Measurements from ENCODE around the gene ZNRF2.
"Not testable (repeated sequence)": the region's sequence is repeated elsewhere in the genome, so short reads cannot be mapped to it uniquely, and the experiment has no call there.

ZNRF2 gene

DNA sequence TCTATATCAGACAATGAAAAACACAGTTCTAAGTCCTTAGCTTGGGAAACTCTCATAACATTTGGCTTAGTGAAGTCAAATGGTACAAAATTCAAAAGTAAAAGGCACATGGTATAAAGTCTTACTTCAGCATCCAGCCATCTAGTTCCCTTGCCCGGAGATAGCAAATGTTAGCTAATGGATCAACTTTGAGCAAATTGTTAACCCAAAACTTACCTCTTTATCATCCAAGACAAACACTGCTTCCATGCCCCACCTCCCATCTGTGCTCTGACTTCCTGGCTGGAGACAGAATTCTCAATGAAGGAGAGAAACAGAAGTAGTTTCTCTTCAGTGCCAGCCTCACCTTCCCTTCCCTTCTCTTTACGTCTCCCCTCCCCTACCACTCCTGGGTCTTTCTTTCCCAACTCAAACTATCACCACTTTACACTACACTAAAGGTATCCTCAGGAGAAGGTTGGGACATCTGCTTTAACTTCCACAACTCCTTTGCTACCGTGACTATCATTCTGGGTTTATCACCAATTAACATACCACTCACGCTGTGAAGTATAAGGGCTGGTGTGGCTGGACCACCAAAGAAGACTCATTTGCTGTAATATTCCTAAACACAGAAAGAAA, 21.2 kb upstream of the ZNRF2 start:
- DNase-seq = no peak

DNA sequence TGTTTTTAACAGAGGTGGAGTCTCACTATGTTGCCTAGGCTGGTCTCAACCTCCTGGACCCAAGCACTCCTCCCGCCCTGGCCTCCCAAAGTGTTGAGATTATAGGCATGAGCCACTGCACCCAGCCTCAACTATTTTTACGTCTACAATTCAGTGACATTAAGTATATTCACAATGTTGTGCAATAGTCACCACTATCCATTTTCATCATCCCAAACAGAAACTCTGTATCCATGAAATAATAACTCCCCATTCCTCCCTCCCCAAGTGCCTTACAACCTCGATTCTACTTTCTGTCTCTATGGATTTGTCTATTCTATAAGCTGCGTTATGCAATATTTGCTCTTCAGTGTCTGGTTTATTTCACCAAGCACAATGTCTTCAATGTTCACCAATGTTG, 20.3 kb upstream of the ZNRF2 start:
- DNase-seq = no peak

DNA sequence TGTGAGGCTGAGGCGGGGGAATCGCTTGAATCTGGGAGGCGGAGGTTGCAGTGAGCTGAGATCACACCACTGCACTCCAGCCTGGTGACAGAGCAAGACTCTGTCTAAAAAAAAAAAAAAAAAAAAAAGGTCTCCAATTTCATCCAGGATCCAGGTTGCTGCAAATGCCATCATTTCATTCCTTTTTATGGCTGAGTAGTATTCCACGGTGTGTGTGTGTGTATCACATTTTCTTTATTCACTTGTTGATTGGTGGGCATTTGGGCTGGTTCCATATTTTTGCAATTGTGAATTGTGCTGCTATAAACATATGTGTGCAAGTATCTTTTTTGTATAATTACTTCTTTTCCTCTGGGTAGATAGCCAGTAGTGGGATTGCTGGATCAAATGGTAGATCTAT, 19.2 kb upstream of the ZNRF2 start:
- DNase-seq = not testable (repeated sequence)

DNA sequence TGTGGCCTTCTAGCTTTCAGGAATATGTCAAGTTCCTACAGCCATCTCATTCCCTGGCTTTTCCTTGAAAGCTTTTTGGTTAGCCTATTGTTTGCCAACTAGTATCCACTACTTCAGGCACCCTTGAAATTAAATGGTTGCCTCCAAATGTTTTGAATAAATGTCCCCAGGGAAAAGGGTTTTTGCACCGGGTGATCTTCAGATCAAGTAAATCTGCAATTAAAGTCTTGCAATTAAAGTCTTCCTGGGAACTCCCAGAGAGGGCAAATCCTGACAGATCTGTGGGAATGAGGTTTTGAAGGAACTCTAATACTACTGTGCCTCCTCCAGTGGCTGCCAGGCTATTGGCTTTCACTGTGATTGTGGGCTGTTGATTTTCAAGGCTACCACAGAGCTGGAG, 17.7 kb upstream of the ZNRF2 start:
- no peak for DNase-seq

DNA sequence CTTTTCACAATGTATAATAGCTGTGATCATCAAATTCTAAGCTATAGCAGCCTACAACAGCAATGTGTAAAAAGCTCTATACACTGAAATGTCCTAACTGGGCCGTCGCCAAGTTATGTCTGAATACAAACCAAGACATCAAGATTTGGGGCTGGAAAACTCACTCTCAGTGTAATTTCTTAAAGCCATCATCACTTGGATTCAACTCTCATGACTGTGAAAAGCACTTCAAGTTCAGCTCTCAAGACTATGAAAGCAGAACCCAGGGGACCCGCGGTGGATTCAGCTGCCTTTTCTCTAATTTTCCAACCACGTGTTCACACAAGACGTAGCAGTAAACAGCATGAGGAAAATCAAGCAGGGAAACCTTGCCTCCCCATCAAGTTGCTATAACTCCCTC, 15.8 kb upstream of the ZNRF2 start:
- DNase-seq = no peak

DNA sequence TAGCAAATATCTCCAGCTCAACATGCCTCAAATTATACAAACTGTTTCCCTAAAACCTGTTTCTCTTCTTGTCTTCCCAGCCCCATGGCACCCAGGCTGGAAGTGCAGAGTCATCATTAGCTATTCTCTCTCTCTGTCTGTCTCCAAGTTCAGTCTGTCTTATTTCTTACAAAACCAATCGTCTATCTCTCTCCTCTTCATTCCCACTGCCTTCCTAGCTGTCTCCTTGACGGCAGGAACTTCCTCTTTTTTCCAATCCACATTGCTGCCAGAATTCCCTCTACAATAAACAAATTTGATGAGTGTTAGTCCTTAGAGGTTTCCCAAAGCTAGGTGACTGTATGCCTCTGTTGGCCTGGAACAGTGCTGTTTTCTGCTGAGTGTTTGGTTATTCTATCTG, 14.9 kb upstream of the ZNRF2 start:
- DNase-seq = no peak

DNA sequence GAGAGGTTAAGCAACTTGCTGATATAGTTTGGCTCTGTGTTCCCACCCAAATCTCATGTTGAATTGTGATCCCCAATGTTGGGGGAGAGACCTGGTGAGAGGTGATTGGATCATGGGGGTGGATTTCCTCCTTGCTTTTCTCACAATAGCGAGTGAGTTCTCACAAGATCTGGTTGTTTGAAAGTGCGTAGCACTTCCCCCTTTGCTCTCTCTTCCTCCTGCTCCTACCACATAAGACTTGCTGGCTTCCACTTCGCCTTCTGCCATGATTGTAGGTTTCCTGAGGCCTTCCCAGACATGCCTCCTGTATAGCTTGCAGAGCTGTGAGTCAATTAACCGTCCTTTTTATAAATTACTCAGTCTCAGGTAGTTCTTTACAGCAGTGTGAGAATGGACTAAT, 13.5 kb upstream of the ZNRF2 start:
- no peak for DNase-seq

DNA sequence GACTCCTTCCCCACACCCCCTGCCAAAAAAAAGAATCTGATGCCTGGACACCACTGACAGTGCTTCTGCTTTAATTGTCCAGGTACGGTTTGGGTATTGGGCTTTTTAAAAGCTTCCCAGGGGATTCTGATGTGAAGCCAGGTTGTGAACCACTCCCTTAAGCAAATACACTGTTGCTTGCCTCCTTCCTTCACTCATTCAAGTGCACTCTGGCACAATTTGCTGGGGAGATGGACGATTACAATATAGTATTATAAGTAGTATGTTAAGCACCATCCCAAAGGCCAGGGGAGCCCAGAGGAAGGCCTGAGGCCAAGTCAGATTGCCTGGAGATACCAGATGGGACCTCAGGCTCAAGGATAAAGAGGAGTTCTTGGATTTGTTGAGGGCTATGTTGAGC, 12.3 kb upstream of the ZNRF2 start:
- DNase-seq = no peak

DNA sequence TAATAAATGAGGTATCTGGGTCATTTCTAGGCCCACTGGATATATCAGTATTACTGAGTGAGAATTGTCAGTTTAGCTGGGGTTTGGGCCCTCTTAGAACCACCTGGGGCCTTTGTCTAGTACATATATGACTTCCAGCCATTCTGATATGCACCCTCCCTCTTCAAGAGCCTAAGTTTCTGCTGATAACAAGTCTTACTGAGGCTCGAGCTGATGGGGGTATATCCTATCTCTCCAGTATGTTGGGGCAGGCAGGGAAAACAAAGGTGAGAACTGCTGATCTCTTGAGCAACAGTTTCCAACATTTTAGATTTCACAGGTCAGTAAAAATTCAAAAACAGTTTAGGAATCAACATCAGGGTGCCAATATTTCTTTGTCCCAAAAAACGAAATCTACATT, 10.8 kb upstream of the ZNRF2 start:
- no peak for DNase-seq

DNA sequence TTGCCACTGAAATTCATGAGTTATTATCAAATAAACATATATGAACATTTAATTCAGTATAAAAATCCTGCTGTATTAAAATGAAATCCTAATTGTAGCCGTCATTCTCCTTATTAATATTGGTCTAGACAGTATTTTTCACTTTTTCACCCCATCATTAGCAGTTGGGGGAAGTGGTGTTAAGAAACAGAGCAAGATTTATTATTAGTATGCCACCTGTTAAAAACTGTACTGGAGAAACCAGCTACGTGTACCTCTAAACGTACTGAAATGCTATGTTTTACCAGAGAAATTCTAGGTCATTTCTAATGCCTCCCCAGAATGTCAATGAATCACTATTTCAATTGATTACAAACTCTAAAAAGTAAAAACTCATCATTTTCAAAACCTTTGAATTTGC, 9.8 kb upstream of the ZNRF2 start:
- no peak for DNase-seq

DNA sequence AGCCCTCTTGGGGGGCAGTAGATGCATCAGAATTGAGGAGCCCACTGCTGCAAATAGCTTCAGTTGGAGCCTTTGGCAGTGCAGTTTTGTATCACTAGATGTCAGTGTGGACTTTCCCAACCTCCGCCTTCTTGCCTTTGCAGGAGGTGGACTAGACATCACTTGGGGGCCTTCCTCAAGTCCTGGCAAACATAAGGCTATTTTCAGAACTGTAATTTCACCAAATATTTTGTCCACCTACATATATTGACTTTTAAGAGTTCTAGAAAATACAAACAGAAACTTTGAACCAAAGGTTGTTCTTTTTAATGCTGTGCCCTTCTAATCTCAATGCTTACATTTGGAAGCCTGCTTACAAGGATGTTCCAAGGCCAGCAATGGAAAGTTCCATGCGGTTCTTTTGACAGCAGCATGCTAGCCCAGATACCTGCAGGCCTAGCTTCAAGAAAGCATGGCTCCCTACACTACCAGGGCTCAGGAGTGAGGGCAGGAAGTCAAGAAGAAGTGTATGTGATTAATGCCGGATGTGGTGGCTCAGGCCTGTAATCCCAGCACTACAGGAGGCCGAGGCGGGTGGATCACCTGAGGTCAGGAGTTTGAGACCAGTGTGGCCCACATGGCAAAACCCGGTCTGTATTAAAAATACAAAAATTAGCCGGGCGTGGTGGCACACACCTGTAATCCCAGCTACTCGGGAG, 8.0 kb upstream of the ZNRF2 start:
- DNase-seq = no peak

DNA sequence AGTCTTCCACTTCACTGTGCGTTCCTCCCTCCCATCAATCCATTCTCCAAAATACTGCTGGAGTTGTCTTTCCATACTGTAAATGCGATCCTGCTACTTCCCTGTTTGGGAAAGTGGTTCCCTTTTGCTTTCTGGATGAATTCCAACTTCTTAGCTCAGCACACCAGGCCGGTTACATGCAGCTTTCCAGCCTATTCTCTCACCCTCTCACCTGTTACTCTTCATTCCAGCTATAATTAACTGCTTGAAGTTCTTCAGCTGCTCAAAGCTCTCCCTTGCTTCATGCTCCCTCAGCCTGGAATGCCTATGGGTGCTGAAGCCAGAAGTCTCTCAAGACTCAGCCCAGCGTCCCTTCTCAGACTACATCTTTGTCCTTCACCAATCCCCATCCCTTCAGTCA, 6.0 kb upstream of the ZNRF2 start:
- DNase-seq = no peak

DNA sequence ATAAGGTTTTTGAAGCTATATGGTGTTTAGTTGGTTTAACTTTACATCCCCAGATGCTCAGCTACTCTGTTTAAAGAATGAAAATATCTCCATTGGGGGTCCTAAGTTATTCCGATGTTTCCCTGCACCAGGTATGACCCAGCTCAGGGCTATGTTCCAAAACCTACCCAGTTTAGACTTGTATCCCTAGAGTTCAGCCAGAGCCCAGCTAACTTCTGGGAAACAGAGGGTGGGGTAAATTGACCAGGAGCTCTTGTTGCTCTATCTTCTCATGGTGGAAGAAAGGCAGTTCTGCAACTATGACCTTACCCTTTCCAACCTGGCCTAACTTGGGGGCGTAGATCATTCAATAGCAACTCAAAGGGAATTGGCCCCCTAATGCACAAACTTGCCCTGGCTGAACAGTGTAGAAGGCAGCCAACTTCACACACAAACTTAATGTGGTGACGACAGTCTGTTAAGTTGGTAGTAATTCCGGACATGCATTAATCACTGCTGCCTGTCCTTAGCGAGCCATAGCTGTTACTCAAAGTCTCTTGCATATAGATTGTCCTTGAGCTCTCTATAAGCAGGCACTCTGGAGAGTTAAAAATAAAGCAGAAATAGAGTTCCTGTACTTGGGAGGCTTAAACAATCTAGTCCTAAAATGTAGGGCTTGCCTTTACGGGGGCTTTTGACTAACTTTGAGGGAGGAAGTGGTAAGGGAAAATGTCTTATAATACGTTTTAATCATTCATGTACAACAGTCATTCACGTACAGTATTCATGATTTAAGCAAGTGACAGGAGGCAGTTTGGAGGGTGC, 5.3 kb upstream of the ZNRF2 start:
- DNase-seq = no peak

DNA sequence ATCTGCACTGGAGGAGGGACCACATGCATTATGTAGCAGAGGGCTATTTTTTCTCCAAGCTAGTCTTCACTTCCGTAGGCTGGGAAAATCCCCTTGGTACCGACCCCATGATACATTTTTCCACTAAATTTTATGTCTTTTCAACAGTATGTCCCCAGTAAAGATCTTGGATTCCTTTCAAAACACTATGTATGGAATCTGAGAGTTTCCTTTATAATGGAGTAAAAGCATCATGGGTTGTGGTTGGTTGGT, 4.8 kb upstream of the ZNRF2 start:
- no peak for DNase-seq

DNA sequence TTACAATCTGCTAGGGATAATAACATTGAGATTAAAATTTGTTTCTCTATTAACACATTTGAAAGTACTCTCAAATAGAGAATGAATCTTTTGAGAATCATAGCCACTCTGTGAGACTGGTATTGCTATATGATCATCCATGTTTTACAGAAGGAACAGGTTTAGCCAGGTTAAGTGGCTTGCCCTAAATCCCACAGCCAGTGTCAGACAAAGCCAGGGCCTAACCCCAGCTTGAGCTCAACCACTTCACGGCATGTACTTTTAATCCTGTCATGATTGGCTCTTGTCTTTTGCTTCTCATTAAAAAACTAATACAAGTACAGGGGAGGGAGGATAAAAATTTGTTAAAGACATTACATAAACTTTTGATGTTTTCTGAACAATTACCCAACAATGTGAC, 3.8 kb upstream of the ZNRF2 start:
- no peak for DNase-seq

DNA sequence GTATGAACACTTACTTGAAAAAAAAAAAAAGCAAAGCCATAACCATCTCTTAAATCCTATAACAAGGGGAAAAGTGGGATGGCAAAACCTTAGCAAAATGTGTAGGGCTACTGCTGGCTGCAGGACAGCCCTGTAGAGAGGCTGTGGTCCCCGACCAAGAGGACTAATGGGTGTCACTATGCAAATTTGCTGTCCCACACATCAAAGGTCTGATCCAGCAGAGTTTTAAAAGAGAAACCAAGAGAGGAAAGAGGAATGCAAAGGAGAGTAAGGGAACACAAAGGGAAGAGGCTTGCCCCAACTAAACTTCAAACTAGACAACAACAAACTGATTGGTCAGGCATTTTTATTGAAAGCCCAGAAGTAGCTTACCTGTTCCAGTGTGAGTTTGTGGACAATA, 3.1 kb upstream of the ZNRF2 start:
- DNase-seq = no peak

DNA sequence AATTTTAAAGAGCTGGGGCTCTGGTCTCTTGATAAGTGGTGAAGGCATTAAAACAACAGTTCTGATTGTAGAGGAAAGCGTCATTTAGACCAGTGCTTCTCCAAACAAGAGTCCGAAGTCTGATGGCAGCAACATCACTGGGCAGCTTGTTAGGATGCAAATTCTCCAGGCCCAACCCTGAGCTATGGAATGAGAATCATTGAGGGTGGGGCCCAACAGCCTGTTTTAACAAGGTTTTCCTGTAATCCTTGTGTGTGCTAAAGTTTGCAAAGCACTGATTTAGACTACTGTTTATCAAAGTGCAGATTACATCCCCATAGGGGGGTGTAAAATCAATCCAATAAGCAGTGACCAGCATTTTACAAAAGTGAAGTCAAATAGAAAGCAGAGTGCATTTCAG, 2.6 kb upstream of the ZNRF2 start:
- no peak for DNase-seq

DNA sequence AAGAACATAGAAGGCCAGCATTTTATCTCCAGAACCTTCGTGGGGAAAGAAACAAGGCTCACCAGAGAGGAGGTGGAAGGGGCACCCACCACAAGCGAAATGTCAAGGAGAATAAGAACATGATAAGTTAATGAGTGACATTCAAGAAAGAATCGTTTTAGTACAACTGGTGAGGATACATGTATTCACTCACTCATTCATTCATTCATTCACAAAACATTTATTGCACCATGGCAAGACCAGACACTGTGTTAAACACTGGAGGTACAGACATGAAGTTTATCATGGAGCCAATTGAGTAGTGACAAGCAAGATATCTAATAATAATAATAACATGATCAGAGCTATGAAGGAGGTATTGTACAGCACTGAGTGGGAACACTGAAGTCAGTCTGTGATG, 1.7 kb upstream of the ZNRF2 start:
- no peak for DNase-seq

DNA sequence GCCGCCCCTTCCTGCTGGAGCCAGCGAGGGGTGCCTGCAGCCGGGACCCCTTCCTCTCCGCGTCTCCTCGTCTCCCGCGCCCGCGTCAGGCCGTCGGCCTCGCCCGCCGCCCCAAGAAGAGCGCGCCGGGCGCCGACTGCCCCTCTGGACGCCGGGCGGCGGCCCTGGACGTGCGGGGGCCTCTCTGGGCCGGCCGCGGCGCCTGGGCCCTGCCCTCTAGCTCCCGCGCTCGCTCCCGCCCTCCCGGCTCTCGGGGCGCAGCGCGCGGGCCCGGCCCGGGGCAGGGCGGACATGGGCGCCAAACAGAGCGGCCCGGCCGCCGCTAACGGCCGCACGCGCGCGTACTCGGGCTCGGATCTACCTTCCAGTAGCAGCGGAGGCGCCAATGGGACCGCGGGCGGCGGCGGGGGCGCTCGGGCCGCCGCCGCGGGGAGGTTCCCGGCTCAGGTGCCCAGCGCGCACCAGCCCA, 704 bp downstream of the ZNRF2 start:
- no peak for DNase-seq

DNA sequence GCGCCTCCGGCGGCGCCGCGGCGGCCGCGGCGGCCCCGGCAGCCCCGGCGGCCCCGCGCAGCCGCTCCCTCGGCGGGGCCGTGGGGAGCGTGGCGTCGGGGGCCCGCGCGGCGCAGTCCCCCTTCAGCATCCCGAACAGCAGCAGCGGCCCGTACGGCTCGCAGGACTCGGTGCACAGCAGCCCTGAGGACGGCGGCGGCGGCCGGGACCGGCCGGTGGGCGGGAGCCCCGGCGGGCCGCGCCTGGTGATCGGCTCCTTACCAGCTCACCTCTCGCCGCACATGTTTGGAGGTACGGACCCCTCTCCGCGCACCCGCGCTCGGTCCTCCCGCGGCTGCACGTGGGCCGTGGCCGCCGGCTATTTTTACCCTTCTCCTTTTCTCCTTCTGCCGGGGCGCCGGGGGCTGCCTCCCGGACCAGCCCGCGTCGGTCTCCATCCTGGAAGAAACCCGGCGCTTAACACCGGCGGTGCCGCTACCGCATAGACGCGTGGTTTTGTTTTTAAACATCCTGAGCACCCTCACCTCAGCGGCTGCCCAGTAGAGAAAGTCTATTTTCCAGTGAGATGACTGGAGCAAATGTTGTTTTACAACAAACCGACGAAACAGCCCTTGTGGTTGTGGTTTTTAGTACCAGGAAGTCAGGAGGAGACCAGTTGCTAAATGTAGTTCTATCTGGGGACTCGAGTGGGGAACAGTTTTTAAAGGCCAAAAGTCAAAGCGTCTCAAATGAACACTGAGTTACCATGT, 1.3 kb downstream of the ZNRF2 start:
- DNase-seq = no peak

DNA sequence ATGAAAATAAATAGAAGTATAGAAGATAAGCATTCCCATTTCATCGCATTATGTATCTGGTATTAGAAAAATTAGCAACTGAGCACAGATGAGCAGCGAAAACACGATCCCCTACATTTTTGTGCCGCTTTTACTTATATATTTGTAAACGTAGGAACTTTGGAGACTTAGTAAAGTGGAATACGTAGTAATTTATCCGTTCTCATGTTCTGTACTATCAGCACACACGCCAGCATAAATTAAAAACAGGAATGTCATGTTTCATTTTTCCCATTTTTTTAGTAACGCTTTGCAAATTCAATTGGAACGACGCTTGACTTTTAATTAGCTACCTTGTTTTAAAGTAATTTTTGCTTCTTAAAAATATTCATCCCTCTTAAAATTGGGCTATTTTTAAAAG, 2.4 kb downstream of the ZNRF2 start:
- DNase-seq = no peak

DNA sequence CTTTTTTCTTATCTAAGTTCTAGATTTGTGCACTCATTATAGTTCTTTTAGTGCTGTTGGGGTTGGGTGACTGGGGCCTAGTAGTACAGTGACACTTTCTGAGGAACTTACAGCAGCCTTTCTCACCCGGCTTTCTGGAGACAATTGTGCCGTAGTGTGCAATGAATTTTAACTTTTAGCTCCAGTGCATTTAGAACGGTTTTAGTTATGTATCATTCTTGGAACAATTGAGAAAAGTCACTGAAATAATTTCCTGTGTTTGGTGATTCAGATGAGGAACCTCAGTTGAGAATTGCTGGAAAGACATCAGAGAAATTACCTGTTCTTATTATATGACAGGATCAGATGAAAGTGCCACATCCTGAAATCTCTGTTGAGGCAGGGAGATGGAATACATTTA, 3.2 kb downstream of the ZNRF2 start:
- not testable (repeated sequence) for DNase-seq

DNA sequence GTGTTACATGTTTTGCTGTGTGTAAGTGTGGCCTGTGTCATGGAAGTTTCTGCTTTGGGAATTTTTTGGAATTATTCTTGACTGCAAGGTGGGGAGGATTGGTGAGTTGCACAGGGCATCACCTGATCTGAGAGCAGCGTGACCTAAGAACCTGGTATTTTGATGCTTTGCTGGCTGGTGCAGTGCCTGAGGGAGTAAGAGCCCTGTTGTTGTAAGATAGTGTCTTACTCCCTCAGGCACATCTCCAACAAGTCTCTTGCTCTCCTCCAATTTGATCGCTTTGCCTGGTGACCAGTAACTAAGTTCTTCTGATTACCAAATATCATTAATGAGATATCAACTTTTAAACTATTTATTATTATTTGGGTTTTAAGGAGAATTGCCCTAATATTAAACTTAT, 5.2 kb downstream of the ZNRF2 start:
- DNase-seq = not testable (repeated sequence)

DNA sequence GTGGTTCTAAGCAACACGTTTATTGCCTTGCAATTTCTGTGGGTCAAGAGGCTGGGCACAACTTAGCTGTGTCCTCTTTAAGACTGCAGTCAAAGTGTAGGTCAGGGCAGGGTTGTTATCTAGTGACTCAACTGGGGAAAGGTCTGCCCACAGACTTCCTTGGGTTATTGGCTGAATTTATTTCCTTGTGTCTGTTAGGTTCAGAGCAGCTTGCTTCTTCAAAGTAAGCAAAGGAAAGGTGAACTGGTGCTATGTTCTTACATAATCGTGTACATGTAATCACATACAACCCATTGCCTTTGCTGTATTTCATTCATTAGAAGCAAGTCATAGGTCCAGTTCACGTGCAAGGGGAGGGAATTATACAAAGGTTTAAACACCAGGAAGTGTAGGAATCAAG, 5.9 kb downstream of the ZNRF2 start:
- DNase-seq = not testable (repeated sequence)
